GM23248 (cell line): Measurements from ENCODE around the gene TMEM150B. TPM values are rescaled to one million over a fixed set of nuclear protein-coding genes. Genes with fewer than 3 reads are reported as not detected.

ENCODE experiments used
- DNase-seq: peaks from one replicate; pipeline ENCODE4 v3.0.0-alpha.2; 2015
- H2AFZ ChIP-seq: fragments of 200-600 bp; sonication (generic); 2 replicates; pipeline ENCODE4 v1.6.1; 2016; ENCODE audit warnings: antibody characterized with exemption
- H3F3A ChIP-seq: fragments of 200-600 bp; sonication (generic); 2 replicates; pipeline ENCODE4 v1.6.1; 2016; ENCODE audit warnings: mild to moderate bottlenecking, antibody characterized with exemption, mixed run types; ENCODE audit not compliant: insufficient read depth
- H3K27ac ChIP-seq: fragments of 200-600 bp; sonication (generic); 2 replicates; pipeline ENCODE4 v1.5.1; 2016; ENCODE audit warnings: mild to moderate bottlenecking
- H3K27me3 ChIP-seq: fragments of 200-600 bp; sonication (generic); replicated peaks from 2 replicates; pipeline ENCODE4 v1.6.1; 2016; ENCODE audit warnings: mild to moderate bottlenecking; ENCODE audit not compliant: insufficient read depth
- H3K36me3 ChIP-seq: fragments of 200-600 bp; sonication (generic); 2 replicates; pipeline ENCODE4 v1.6.1; 2016; ENCODE audit warnings: low read depth, mild to moderate bottlenecking
- H3K4me1 ChIP-seq: fragments of 200-600 bp; sonication (generic); 2 replicates; pipeline ENCODE4 v1.6.1; 2016; ENCODE audit warnings: mild to moderate bottlenecking; ENCODE audit not compliant: insufficient read depth
- H3K4me2 ChIP-seq: fragments of 200-600 bp; sonication (generic); one replicate; pipeline ENCODE4 v1.6.1; 2016; ENCODE audit warnings: mild to moderate bottlenecking; ENCODE audit not compliant: unreplicated experiment
- H3K4me3 ChIP-seq: fragments of 200-600 bp; sonication (generic); 2 replicates; pipeline ENCODE4 v1.5.1; 2016; ENCODE audit warnings: mild to moderate bottlenecking
- H3K79me2 ChIP-seq: fragments of 200-600 bp; sonication (generic); 2 replicates; pipeline ENCODE4 v1.6.1; 2016; ENCODE audit warnings: mild to moderate bottlenecking; ENCODE audit not compliant: insufficient read depth
- H3K9ac ChIP-seq: fragments of 200-600 bp; sonication (generic); 2 replicates; pipeline ENCODE4 v1.6.1; 2016; ENCODE audit warnings: mild to moderate bottlenecking
- H3K9me2 ChIP-seq: fragments of 200-600 bp; sonication (generic); 2 replicates; pipeline ENCODE4 v1.6.1; 2016; ENCODE audit warnings: mixed run types, mild to moderate bottlenecking, moderate library complexity; ENCODE audit not compliant: insufficient read depth
- H3K9me3 ChIP-seq: fragments of 200-600 bp; sonication (generic); one replicate; pipeline ENCODE4 v1.6.1; 2017; ENCODE audit warnings: low read depth
- H4K20me1 ChIP-seq: fragments of 200-600 bp; sonication (generic); 2 replicates; pipeline ENCODE4 v1.6.0; 2016; ENCODE audit not compliant: insufficient read depth
- EZH2 ChIP-seq: fragments of 200-600 bp; sonication (generic); IDR thresholded peaks from 2 replicates; pipeline ENCODE4 v1.6.1; 2018; ENCODE audit warnings: antibody characterized with exemption, mild to moderate bottlenecking; ENCODE audit not compliant: insufficient read depth, poor library complexity, severe bottlenecking
- EZH2phosphoT487 ChIP-seq: fragments of 200-600 bp; sonication (generic); IDR thresholded peaks from 2 replicates; pipeline ENCODE4 v1.6.1; 2018; ENCODE audit warnings: antibody characterized with exemption, moderate library complexity, mild to moderate bottlenecking, low read depth; ENCODE audit not compliant: insufficient read depth
- WGBS, 2 experiments: methylation state at CpG; one replicate each; pipeline ENCODE4 v1.1.6; 2015 to 2017; ENCODE audit warnings: low lambda C conversion rate in 2 of 2, low coverage in 1 of 2; ENCODE audit errors: missing lambda C conversion rate in 2 of 2; 5-methylcytosine and 5-hydroxymethylcytosine counted together
- in situ Hi-C: fragments of 300-500 bp; cut with MboI; formaldehyde crosslinking; loops from 2 replicates; pipeline ENCODE4 v1.15.0; 2020
- polyA plus RNA-seq: library from polyadenylated mRNA; unstranded; fragments of >200 nt; fragmentation: Nextera tagmentation; extraction: Ambion mirVana; gene quantifications from 2 replicates; pipeline ENCODE4 v1.2.1, GENCODE V29; 2016
- total RNA-seq: library from RNA; depleted of rRNA; stranded (reverse); fragments of >200 nt; shearing (Covaris generic); gene quantifications from 2 replicates; pipeline ENCODE4 v1.2.3, GENCODE V29; 2014

TMEM150B gene
- total and polyA plus RNA-seq, 2 experiments from 2014 or later: not detected

- H3K9ac ChIP-seq: no peak overlapping the region
- no peak for TF ChIP-seq EZH2phosphoT487
- no peak for TF ChIP-seq EZH2
Measured at GRCh38 chr19:55287361-55288079, 37.6 kb downstream of the TMEM150B start.

GRCh38 chr19:55285229-55285890 lies 39.8 kb downstream of the TMEM150B start:
- Histone ChIP-seq H3K27me3 (no peaks in the 10 kb centered on the region), H3K27ac (no peak overlapping the region), H3K4me2 (peak overlapping the region; percentile 40), H3K4me1 (no peaks in the 10 kb centered on the region), H3K9me3 (no peaks in the 10 kb centered on the region), H4K20me1 (no peaks in the 10 kb centered on the region), H3K9ac (peak overlapping the region; percentile 74), H3K9me2 (no peaks in the 10 kb centered on the region), H3K36me3 (no peaks in the 10 kb centered on the region), H3F3A (peaks cover 6% of the 10 kb centered on the region; the same call in 1 of the 2 replicates), H2AFZ (peak overlapping the region; percentile 22; the same call in 1 of the 2 replicates), H3K4me3 (peak overlapping the region; percentile 68), H3K79me2 (no peaks in the 10 kb centered on the region)
- TF ChIP-seq EZH2phosphoT487 (no peak), EZH2 (no peak)
- in situ Hi-C loops: no loop called here
- DNase-seq: peak; percentile 36
- 27 to 40% methylated on average over 16 to 17 of the region's 18 CpGs for WGBS, 2 experiments

More at GRCh38 chr19:55287361-55288079, 37.6 kb downstream of the TMEM150B start:
- no peaks in the 10 kb centered on the region for H3K36me3 ChIP-seq
- H3F3A ChIP-seq: no peaks in the 10 kb centered on the region
- no peaks in the 10 kb centered on the region for H3K9me2 ChIP-seq
- H3K9me3 ChIP-seq: no peaks in the 10 kb centered on the region
- H3K27ac ChIP-seq: no peak overlapping the region
- no peak overlapping the region for H3K4me2 ChIP-seq
- H4K20me1 ChIP-seq: no peaks in the 10 kb centered on the region
- H3K79me2 ChIP-seq: no peaks in the 10 kb centered on the region
- DNase-seq: no peak
- H3K4me1 ChIP-seq: no peaks in the 10 kb centered on the region
- no peak overlapping the region for H2AFZ ChIP-seq
- H3K4me3 ChIP-seq: no peak overlapping the region
- in situ Hi-C loops: no loop called here
- WGBS, 2 experiments: 85 to 89% methylated on average over 16 to 21 of the region's 21 CpGs
- no peaks in the 10 kb centered on the region for H3K27me3 ChIP-seq

DNA sequence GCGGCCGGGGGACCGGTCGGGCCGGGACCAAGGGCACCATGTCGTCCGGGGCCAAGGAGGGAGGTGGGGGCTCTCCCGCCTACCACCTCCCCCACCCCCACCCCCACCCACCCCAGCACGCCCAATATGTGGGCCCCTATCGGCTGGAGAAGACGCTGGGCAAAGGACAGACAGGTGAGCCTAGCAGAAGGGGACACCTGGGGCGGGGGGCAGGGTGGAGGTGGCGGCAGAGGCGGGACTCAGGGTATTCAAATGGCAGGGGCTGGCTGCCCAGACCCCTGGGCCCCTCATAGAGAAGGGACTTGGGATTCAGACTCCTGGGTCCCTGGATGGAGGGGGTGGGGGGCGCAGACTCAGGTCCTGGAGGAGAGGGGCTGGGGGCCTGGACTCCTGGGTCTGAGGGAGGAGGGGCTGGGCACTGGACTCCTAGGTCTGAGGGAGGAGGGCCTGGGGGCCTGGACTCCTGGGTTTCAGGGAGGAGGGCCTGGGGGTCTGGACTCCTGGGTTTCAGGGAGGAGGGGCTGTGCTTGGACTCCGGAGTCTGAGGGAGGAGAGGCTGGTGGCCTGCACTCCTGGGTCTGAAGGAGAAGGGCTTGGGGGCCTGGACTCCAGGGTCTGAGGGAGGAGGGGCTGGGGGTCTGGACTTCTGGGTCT lies 40.6 kb downstream of the TMEM150B start:
- H3K4me1 ChIP-seq: no peaks in the 10 kb centered on the region
- TF ChIP-seq EZH2: no peak
- TF ChIP-seq EZH2phosphoT487: no peak
- no peak overlapping the region for H2AFZ ChIP-seq
- H4K20me1 ChIP-seq: no peaks in the 10 kb centered on the region
- in situ Hi-C loops: no loop called here
- H3K9me3 ChIP-seq: no peaks in the 10 kb centered on the region
- no peaks in the 10 kb centered on the region for H3K27me3 ChIP-seq
- WGBS, 2 experiments: 0 to 6% methylated on average over 1 to 16 of the region's 16 CpGs
- DNase-seq: no peak
- H3K36me3 ChIP-seq: no peaks in the 10 kb centered on the region
- peaks cover 6% of the 10 kb centered on the region; the same call in 1 of the 2 replicates for H3F3A ChIP-seq
- peak overlapping the region; percentile 74 for H3K9ac ChIP-seq
- no peak overlapping the region for H3K27ac ChIP-seq
- no peaks in the 10 kb centered on the region for H3K9me2 ChIP-seq
- peak overlapping the region; percentile 40 for H3K4me2 ChIP-seq
- peak overlapping the region; percentile 68 for H3K4me3 ChIP-seq
- H3K79me2 ChIP-seq: peaks cover 3% of the 10 kb centered on the region; the same call in 1 of the 2 replicates
